DMS 273 treated with DMSO at 0.1 percent for 48 hours (cell line): Measurements from ENCODE around the gene TNFAIP8L3.

Experiments
- DNase-seq: peaks from one replicate; lab custom pipeline; 2025; lab: John Stamatoyannopoulos, UW

Gene TNFAIP8L3

GRCh38 chr15:51089699-51090453, 4.8 kb downstream of the TNFAIP8L3 start:
- no peak for DNase-seq

- DNase-seq: no peak
Observed at GRCh38 chr15:51089041-51089440, 5.7 kb downstream of the TNFAIP8L3 start.

GRCh38 chr15:51088585-51088984, 6.1 kb downstream of the TNFAIP8L3 start:
- no peak for DNase-seq

DNA sequence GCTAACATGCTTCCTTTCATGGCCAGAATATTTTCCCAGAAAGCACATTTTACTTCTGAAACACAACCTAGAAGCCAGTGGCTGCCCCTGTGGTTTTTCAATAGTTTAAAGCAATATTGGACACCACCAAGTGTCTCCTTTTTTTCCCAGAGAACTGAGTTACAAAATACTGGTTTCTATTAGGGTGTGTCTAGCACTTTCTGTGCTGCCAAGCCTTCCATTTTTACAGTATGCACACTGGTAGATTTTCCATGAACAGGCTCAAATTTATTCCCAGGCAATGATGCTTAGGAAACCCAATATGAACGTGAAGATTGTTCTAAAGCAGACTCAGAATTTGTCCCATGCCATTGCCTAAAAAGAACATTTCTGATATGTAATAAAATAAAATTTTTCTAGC, 7.2 kb downstream of the TNFAIP8L3 start:
- no peak for DNase-seq

DNA sequence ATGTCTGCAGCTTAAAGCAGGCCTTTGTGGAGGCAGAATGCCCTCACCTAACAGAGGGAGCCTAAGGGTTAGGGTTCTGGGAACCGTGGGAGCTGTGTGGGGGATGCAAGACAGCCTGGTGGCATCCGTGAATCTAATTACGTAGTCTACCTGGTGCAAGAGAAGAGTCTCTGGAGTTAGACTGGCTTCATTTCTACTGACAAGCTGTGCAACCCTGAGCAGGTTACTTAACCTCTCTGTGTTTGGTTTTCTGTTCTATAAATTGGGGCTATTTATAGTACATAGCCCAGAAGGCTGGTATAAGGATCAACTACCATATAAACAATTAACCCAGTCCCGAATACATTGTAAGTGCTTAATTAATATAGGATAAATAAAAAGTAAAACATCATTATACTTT, 8.3 kb downstream of the TNFAIP8L3 start:
- DNase-seq: no peak

- DNase-seq: no peak
Observed at GRCh38 chr15:51085764-51086163, 8.9 kb downstream of the TNFAIP8L3 start.

- no peak for DNase-seq
Observed at GRCh38 chr15:51083641-51084166, 11.0 kb downstream of the TNFAIP8L3 start.

DNA sequence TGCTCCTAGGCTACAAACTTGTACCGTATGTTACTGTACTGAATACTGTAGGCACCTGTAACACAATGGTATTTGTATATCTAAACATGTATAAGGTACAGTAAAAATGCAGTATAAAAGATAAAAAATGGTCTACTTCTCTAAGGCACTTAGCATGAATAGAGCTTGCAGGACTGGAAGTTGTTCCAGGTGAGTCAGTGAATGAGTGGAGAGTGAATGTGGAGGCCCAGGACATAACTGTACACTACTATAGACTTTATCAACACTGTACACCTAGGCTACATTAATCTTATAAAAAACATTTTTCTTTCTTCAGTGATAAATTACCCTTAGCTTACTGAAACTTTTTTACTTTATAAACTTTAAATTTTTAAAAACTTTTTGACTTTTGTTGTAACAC, 12.5 kb downstream of the TNFAIP8L3 start:
- no peak for DNase-seq

- no peak for DNase-seq
Observed at GRCh38 chr15:51080286-51080685, 14.4 kb downstream of the TNFAIP8L3 start.

DNA sequence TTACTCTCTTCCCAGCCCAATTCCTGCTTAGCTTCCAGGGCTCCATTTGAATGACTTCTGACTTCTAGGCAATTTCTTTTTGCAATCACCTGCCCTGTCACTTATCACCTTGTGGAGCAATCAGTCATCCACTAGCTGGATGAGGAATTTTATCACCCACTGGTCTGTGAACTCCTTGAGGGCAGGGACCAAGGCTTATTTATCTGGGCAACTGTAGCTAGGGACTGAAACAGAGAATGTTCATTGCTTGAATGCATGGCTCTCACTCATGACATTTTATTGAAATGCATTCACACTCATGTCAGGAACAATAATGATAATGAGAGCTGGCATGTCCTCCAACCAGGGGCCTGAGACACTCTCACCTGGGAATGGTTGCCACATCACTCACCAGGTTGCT, 15.5 kb downstream of the TNFAIP8L3 start:
- no peak for DNase-seq

DNA sequence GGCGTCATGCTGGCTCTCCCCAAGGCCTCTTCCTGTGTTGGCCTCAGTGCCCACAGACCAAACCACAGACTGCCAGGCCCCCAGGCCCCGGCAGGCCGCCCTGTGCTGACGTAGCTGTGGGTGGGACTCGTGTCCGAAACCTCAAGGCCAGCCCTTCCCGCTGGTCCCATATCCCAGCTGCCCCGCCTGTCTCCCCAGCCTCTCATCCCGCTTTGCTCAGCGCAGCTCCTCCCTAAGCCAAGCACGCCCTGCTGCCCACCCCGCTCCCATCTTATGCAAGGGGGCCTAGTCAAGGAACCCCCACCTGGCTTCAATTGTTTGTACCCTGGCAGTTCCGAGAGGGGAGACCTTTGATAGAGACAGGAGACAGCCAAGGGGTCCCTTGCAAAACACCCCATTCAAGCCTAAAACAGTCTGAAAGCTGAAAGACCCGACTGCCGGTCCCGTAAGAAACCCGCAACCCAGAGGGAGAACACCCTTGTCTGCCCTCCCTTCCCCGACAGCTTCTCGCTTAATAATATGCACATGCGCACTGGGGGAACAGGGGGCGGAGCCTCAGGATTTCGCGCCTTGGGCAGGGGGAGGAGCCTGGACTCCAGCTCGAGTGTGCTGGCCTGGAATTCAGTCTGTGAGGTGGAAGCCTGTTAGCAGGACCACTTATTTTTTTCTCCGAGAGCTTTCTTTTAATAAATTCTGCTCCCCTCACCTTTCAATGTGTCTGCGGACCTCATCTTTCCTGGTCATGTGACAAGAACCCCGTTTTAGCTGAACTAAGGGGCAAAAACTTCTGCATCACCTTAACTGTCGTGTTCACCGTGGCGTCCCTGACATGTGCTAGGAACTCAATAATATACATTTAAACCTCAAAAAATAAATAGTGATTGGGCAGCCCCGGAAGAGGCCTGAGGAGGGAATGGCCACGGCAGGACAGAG, 17.2 kb downstream of the TNFAIP8L3 start:
- DNase-seq: no peak

GRCh38 chr15:51076524-51077220, 18.0 kb downstream of the TNFAIP8L3 start:
- DNase-seq: no peak

GRCh38 chr15:51075826-51076523, 18.7 kb downstream of the TNFAIP8L3 start:
- DNase-seq: no peak

- DNase-seq: no peak
Observed at GRCh38 chr15:51075364-51075763, 19.3 kb downstream of the TNFAIP8L3 start.

DNA sequence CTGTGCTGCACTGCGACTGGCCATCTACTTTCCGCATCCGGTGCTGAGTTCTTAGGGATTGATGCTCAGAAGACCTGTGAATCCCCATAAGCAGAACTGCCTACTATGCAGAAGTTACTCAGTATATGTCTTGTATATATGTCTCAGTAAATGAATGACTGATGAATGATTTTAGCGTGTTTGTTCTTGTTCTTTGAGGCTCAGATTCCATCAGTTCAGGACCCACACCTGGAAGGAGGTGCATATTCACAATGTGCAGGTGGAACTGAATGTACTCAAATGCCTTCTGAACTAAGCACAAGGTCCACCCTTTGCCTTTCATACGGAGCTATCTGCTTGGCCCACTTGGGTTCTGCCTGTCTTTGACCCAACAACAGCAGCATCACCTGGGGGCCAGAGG, 19.8 kb downstream of the TNFAIP8L3 start:
- DNase-seq: no peak

DNA sequence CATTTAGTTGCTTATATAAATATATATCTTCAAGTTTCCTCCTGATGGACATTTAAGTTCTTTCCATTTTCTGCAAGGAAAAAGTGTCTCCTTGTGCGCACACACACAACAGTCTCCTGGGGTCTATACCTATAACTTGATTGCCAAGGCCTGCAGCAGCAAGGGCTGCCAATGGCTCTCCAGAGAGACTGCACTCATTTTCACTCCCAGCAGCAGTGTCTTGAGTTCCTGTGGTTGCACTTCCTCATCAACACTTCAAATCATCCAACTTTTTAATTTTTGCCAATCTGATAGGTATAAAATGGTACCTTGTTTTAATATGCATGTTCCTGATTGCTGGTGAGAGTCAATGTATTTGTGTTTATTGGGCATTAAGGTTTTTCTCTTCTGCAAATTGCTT, 23.1 kb downstream of the TNFAIP8L3 start:
- DNase-seq: no peak

DNA sequence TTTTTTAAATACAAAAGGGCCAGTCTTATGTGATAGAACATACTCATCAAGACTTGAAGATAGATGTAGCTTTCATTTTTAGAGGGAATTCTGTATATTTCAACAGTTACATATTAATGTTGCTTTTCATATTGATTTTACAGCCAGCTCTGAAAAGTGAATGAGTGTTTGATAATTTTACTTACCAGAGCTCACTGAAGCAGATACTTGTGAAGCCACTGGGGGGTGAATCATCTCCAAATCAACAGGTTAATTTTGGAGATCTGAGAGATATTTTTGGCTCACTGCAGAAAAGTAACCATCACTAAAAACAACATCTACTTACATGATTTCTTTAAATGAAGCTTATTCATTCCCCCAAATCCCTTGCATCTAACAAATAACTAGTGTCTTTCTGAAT, 24.7 kb downstream of the TNFAIP8L3 start:
- DNase-seq: no peak

DNA sequence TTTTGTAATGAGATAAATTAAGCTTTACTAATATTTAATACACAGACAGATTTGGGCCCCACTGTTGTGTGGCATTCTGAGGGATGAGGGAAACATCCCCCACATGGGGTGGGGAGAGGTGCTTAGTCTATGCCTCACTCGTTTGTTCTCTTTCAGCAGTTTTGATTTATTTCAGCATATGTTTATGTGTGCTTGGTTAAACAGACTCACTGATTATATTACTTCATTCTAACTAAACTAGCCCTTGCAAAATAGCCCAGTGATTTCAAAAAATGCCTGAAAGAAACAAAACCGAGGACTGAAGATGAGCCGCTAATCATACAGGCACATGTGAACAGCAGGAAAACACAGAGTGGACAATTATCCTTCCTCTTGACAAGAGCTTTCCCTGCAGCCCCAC, 27.2 kb downstream of the TNFAIP8L3 start:
- DNase-seq: no peak

GRCh38 chr15:51065781-51066180, 28.9 kb downstream of the TNFAIP8L3 start:
- no peak for DNase-seq

DNA sequence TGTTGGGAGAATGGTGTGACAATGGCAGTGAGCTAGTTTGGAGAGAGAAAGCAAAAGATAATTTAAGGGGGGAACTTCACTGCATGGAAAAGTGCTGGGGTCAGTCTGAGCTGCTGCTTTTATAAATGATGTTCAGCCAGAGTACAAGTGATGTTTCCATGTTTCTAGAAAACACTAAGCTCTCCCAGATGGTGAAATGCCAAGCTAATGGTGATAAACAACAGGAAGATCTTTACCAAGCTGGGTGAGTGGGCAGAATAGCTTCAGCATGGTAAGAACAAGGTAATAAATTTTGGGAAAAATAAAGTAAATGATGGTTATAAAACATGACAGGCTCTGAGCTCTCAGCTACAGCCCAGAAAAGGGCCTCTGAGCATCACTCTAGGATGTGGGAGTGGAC, 29.4 kb downstream of the TNFAIP8L3 start:
- DNase-seq: no peak

GRCh38 chr15:51062736-51063135, 32.0 kb downstream of the TNFAIP8L3 start:
- DNase-seq: no peak
